ENCODE data around the gene ATXN1. TPM values are rescaled to one million over a fixed set of nuclear protein-coding genes. Genes with fewer than 3 reads are reported as not detected.

Gene ATXN1
- total RNA-seq, 1 donor from 2014 or later: 70.0 TPM

GRCh38 chr6:16503970-16504415, 257.3 kb downstream of the ATXN1 start:
- intact Hi-C loops (cut with micrococcal nuclease): no loop called here
- H3K4me3 Mint-ChIP-seq: peak overlapping the region; percentile 32
- H3K27ac Mint-ChIP-seq: no peak overlapping the region
- H3K4me1 Mint-ChIP-seq: peaks cover 36% of the 10 kb centered on the region
- peaks cover 7% of the 10 kb centered on the region for H3K9me3 Mint-ChIP-seq
- peak; percentile 78 for DNase-seq
- peaks cover 41% of the 10 kb centered on the region for H3K36me3 Mint-ChIP-seq (ENCODE audit: low read depth)
- H3K27me3 Mint-ChIP-seq: no peaks in the 10 kb centered on the region

- Mint-ChIP-seq H3K36me3 (ENCODE audit: low read depth) (peaks cover 45% of the 10 kb centered on the region), H3K4me3 (peak overlapping the region; percentile 3)
- intact Hi-C loops (cut with micrococcal nuclease): no loop called here
These were observed 258.0 kb downstream of the ATXN1 start for GRCh38 chr6:16503241-16503775.

GRCh38 chr6:16498957-16499356, 262.3 kb downstream of the ATXN1 start:
- Mint-ChIP-seq H3K27ac (no peak overlapping the region), H3K27me3 (no peaks in the 10 kb centered on the region), H3K4me1 (peaks cover 45% of the 10 kb centered on the region), H3K36me3 (ENCODE audit: low read depth) (peaks cover 44% of the 10 kb centered on the region), H3K4me3 (no peak overlapping the region), H3K9me3 (peaks cover 7% of the 10 kb centered on the region)
- intact Hi-C loops (cut with micrococcal nuclease): no loop called here
- DNase-seq: no peak

More at GRCh38 chr6:16503241-16503775, 258.0 kb downstream of the ATXN1 start:
- DNase-seq: no peak
- peaks cover 36% of the 10 kb centered on the region for H3K4me1 Mint-ChIP-seq
- H3K27me3 Mint-ChIP-seq: no peaks in the 10 kb centered on the region
- H3K27ac Mint-ChIP-seq: no peak overlapping the region
- H3K9me3 Mint-ChIP-seq: peaks cover 7% of the 10 kb centered on the region

- peaks cover 42% of the 10 kb centered on the region for H3K36me3 Mint-ChIP-seq (ENCODE audit: low read depth)
- no peaks in the 10 kb centered on the region for H3K27me3 Mint-ChIP-seq
These were observed 263.0 kb downstream of the ATXN1 start for GRCh38 chr6:16498237-16498636.

GRCh38 chr6:16496991-16497801, 264.1 kb downstream of the ATXN1 start:
- H3K36me3 Mint-ChIP-seq (ENCODE audit: low read depth): peaks cover 40% of the 10 kb centered on the region
- no peak overlapping the region for H3K4me3 Mint-ChIP-seq
- no peak for DNase-seq
- H3K27me3 Mint-ChIP-seq: no peaks in the 10 kb centered on the region
- peak overlapping the region; percentile 13 for H3K27ac Mint-ChIP-seq
- H3K9me3 Mint-ChIP-seq: peaks cover 7% of the 10 kb centered on the region
- intact Hi-C loops (cut with micrococcal nuclease): no loop called here
- H3K4me1 Mint-ChIP-seq: peaks cover 49% of the 10 kb centered on the region

More at GRCh38 chr6:16498237-16498636, 263.0 kb downstream of the ATXN1 start:
- H3K4me1 Mint-ChIP-seq: peaks cover 45% of the 10 kb centered on the region
- no peak overlapping the region for H3K4me3 Mint-ChIP-seq
- intact Hi-C loops (cut with micrococcal nuclease): no loop called here
- DNase-seq: no peak
- H3K9me3 Mint-ChIP-seq: peaks cover 7% of the 10 kb centered on the region
- H3K27ac Mint-ChIP-seq: no peak overlapping the region

GRCh38 chr6:16496210-16496609, 265.1 kb downstream of the ATXN1 start:
- peak; percentile 54 for DNase-seq
- Mint-ChIP-seq H3K36me3 (ENCODE audit: low read depth) (peaks cover 36% of the 10 kb centered on the region), H3K4me3 (no peak overlapping the region), H3K4me1 (peaks cover 51% of the 10 kb centered on the region), H3K27ac (no peak overlapping the region), H3K27me3 (no peaks in the 10 kb centered on the region), H3K9me3 (peaks cover 3% of the 10 kb centered on the region)
- intact Hi-C loops (cut with micrococcal nuclease): no loop called here

GRCh38 chr6:16494793-16495192, 266.5 kb downstream of the ATXN1 start:
- no peaks in the 10 kb centered on the region for H3K9me3 Mint-ChIP-seq
- peaks cover 56% of the 10 kb centered on the region for H3K4me1 Mint-ChIP-seq
- peak; percentile 56 for DNase-seq
- H3K27me3 Mint-ChIP-seq: no peaks in the 10 kb centered on the region
- intact Hi-C loops (cut with micrococcal nuclease): no loop called here
- H3K4me3 Mint-ChIP-seq: peak overlapping the region; percentile 32
- H3K27ac Mint-ChIP-seq: peak overlapping the region; percentile 48
- H3K36me3 Mint-ChIP-seq (ENCODE audit: low read depth): peaks cover 33% of the 10 kb centered on the region

- Mint-ChIP-seq H3K27ac (no peak overlapping the region), H3K4me1 (peaks cover 66% of the 10 kb centered on the region), H3K4me3 (no peak overlapping the region), H3K27me3 (no peaks in the 10 kb centered on the region), H3K36me3 (ENCODE audit: low read depth) (peaks cover 24% of the 10 kb centered on the region), H3K9me3 (no peaks in the 10 kb centered on the region)
- intact Hi-C loops (cut with micrococcal nuclease): no loop called here
- no peak for DNase-seq
These were observed 267.5 kb downstream of the ATXN1 start for GRCh38 chr6:16493802-16494201.

- no peak for DNase-seq
- intact Hi-C loops (cut with micrococcal nuclease): no loop called here
- no peaks in the 10 kb centered on the region for H3K27me3 Mint-ChIP-seq
- H3K4me3 Mint-ChIP-seq: no peak overlapping the region
- peaks cover 70% of the 10 kb centered on the region for H3K4me1 Mint-ChIP-seq
- peaks cover 23% of the 10 kb centered on the region for H3K36me3 Mint-ChIP-seq (ENCODE audit: low read depth)
- H3K9me3 Mint-ChIP-seq: no peaks in the 10 kb centered on the region
- no peak overlapping the region for H3K27ac Mint-ChIP-seq
These were observed 268.1 kb downstream of the ATXN1 start for GRCh38 chr6:16493112-16493511.

GRCh38 chr6:16491666-16492313, 269.5 kb downstream of the ATXN1 start:
- H3K36me3 Mint-ChIP-seq (ENCODE audit: low read depth): peaks cover 21% of the 10 kb centered on the region
- H3K27ac Mint-ChIP-seq: no peak overlapping the region
- H3K4me3 Mint-ChIP-seq: no peak overlapping the region
- peaks cover 74% of the 10 kb centered on the region for H3K4me1 Mint-ChIP-seq
- no peak for DNase-seq
- no peaks in the 10 kb centered on the region for H3K27me3 Mint-ChIP-seq
- intact Hi-C loops (cut with micrococcal nuclease): no loop called here
- H3K9me3 Mint-ChIP-seq: no peaks in the 10 kb centered on the region

- Mint-ChIP-seq H3K9me3 (no peaks in the 10 kb centered on the region), H3K36me3 (ENCODE audit: low read depth) (peaks cover 32% of the 10 kb centered on the region), H3K27ac (peak overlapping the region; percentile 23), H3K4me3 (no peak overlapping the region), H3K27me3 (no peaks in the 10 kb centered on the region), H3K4me1 (peaks cover 79% of the 10 kb centered on the region)
- DNase-seq: no peak
- intact Hi-C loops (cut with micrococcal nuclease): no loop called here
These were observed 270.6 kb downstream of the ATXN1 start for GRCh38 chr6:16490616-16491015.

GRCh38 chr6:16488813-16489212, 272.4 kb downstream of the ATXN1 start:
- peak overlapping the region; percentile 1 for H3K4me3 Mint-ChIP-seq
- intact Hi-C loops (cut with micrococcal nuclease): loop anchor here (10.0 kb wide), 1 partner anchor 354 kb away; no protein-coding TSS in a partner anchor
- H3K27me3 Mint-ChIP-seq: no peaks in the 10 kb centered on the region
- peaks cover 81% of the 10 kb centered on the region for H3K4me1 Mint-ChIP-seq
- peak overlapping the region; percentile 61 for H3K27ac Mint-ChIP-seq
- no peaks in the 10 kb centered on the region for H3K9me3 Mint-ChIP-seq
- DNase-seq: no peak
- H3K36me3 Mint-ChIP-seq (ENCODE audit: low read depth): peaks cover 38% of the 10 kb centered on the region

GRCh38 chr6:16487996-16488674, 273.1 kb downstream of the ATXN1 start:
- Mint-ChIP-seq H3K27ac (peak overlapping the region; percentile 61), H3K36me3 (ENCODE audit: low read depth) (peaks cover 42% of the 10 kb centered on the region), H3K9me3 (no peaks in the 10 kb centered on the region), H3K4me3 (peak overlapping the region; percentile 29), H3K27me3 (no peaks in the 10 kb centered on the region), H3K4me1 (peaks cover 82% of the 10 kb centered on the region)
- DNase-seq: no peak
- intact Hi-C loops (cut with micrococcal nuclease): loop anchor here (2.0 to 10.0 kb wide), 2 partner anchors 15 to 353 kb away; no protein-coding TSS in a partner anchor
